ENCODE measurements around the gene C1RL.

DNA sequence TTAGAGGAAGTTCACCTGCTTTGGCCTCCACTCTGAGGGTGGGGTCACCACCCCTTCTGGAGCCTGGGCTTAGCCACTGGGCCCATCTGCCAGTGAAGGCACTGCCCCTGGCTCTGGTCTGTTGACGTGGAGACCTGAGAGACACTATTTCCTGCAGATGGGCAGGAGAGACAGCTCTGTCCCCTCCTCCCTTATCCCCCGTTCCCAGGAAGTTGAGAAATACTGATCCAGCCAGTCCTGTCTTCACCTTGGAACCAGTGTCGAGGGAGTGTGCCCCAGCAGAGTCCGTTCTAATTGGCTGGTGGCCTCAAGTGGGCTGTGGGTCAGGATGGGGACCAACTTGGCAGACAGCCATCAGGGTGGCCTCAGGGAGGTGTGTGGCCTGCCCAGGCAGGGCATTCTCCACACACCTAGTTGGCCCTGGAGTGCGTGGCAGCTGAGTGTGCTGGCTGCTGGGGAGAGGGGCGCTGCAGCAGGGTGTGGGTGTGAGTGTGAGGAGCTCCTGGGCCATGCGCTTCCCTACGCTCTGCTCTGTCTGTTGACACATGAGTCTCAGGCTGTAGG is 46.5 kb upstream of the C1RL start:
- TF ChIP-seq, protein P1, sequence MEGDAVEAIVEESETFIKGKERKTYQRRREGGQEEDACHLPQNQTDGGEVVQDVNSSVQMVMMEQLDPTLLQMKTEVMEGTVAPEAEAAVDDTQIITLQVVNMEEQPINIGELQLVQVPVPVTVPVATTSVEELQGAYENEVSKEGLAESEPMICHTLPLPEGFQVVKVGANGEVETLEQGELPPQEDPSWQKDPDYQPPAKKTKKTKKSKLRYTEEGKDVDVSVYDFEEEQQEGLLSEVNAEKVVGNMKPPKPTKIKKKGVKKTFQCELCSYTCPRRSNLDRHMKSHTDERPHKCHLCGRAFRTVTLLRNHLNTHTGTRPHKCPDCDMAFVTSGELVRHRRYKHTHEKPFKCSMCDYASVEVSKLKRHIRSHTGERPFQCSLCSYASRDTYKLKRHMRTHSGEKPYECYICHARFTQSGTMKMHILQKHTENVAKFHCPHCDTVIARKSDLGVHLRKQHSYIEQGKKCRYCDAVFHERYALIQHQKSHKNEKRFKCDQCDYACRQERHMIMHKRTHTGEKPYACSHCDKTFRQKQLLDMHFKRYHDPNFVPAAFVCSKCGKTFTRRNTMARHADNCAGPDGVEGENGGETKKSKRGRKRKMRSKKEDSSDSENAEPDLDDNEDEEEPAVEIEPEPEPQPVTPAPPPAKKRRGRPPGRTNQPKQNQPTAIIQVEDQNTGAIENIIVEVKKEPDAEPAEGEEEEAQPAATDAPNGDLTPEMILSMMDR (IDR thresholded peaks at IDR 0.05; ENCODE audit: insufficient read depth, low read depth, low read length) = no peak
- no peak for TF ChIP-seq EZH2 (IDR thresholded peaks at IDR 0.05; ENCODE audit: insufficient read depth, low read length)

Measured in astrocyte (in vitro differentiated cells and primary cell).